Activated gamma-delta T cell (primary cell): Measurements from ENCODE around the gene SLC5A1.
"Not testable (repeated sequence)": the region's sequence is repeated elsewhere in the genome, so short reads cannot be mapped to it uniquely, and the experiment has no call there.

ENCODE experiments used
- DNase-seq: peaks from one replicate; lab custom pipeline; 2025; lab: John Stamatoyannopoulos, UW

SLC5A1 gene

GRCh38 chr22:32088084-32088483 is 45.0 kb downstream of the SLC5A1 start:
- DNase-seq, result no peak

GRCh38 chr22:32097018-32097417 is 54.0 kb downstream of the SLC5A1 start:
- no peak for DNase-seq

GRCh38 chr22:32097881-32098499 is 54.9 kb downstream of the SLC5A1 start:
- no peak for DNase-seq

GRCh38 chr22:32100711-32101110 is 57.6 kb downstream of the SLC5A1 start:
- DNase-seq, result no peak

- DNase-seq, result no peak
Observed at GRCh38 chr22:32103658-32104315, 60.7 kb downstream of the SLC5A1 start.

GRCh38 chr22:32106930-32107329 is 63.9 kb downstream of the SLC5A1 start:
- no peak for DNase-seq

- no peak for DNase-seq
Observed at GRCh38 chr22:32112380-32112779, 69.3 kb downstream of the SLC5A1 start.

- no peak for DNase-seq
Observed at GRCh38 chr22:32119568-32120235, 76.6 kb downstream of the SLC5A1 start.

- no peak for DNase-seq
Observed at GRCh38 chr22:32120603-32121002, 77.5 kb downstream of the SLC5A1 start.

- DNase-seq, result no peak
Observed at GRCh38 chr22:32122899-32123298, 79.8 kb downstream of the SLC5A1 start.

- no peak for DNase-seq
Observed at GRCh38 chr22:32123657-32124056, 80.6 kb downstream of the SLC5A1 start.

GRCh38 chr22:32127904-32128303 is 84.8 kb downstream of the SLC5A1 start:
- DNase-seq, result no peak

GRCh38 chr22:32130464-32130863 is 87.4 kb downstream of the SLC5A1 start:
- DNase-seq, result no peak

GRCh38 chr22:32132126-32132525 is 89.1 kb downstream of the SLC5A1 start:
- no peak for DNase-seq

GRCh38 chr22:32132783-32133182 is 89.7 kb downstream of the SLC5A1 start:
- no peak for DNase-seq

- DNase-seq, result not testable (repeated sequence)
Observed at GRCh38 chr22:32134796-32135195, 91.7 kb downstream of the SLC5A1 start.

- not testable (repeated sequence) for DNase-seq
Observed at GRCh38 chr22:32135958-32136357, 92.9 kb downstream of the SLC5A1 start.

- DNase-seq, result not testable (repeated sequence)
Observed at GRCh38 chr22:32136881-32137280, 93.8 kb downstream of the SLC5A1 start.

GRCh38 chr22:32137731-32138324 is 94.8 kb downstream of the SLC5A1 start:
- DNase-seq, result not testable (repeated sequence)

GRCh38 chr22:32138576-32138975 is 95.5 kb downstream of the SLC5A1 start:
- DNase-seq, result not testable (repeated sequence)

- not testable (repeated sequence) for DNase-seq
Observed at GRCh38 chr22:32140688-32141087, 97.6 kb downstream of the SLC5A1 start.

GRCh38 chr22:32142600-32142999 is 99.5 kb downstream of the SLC5A1 start:
- DNase-seq, result no peak
